NCI-H526 treated with DMSO at 0.1 percent for 48 hours (cell line): ENCODE data around the gene PIRT.

Source experiments
- DNase-seq: peaks from one replicate; lab custom pipeline; 2025; lab: John Stamatoyannopoulos, UW

The PIRT gene

GRCh38 chr17:10789694-10790271 is 48.1 kb downstream of the PIRT start:
- DNase-seq: no peak

GRCh38 chr17:10787306-10788045 is 50.4 kb downstream of the PIRT start:
- no peak for DNase-seq

- no peak for DNase-seq
These were observed 52.6 kb downstream of the PIRT start for GRCh38 chr17:10785295-10785694.

- no peak for DNase-seq
These were observed 58.3 kb downstream of the PIRT start for GRCh38 chr17:10779609-10780008.

GRCh38 chr17:10777890-10778289 is 60.0 kb downstream of the PIRT start:
- no peak for DNase-seq

GRCh38 chr17:10777131-10777807 is 60.6 kb downstream of the PIRT start:
- no peak for DNase-seq

GRCh38 chr17:10776381-10776780 is 61.5 kb downstream of the PIRT start:
- no peak for DNase-seq

- DNase-seq: no peak
These were observed 62.0 kb downstream of the PIRT start for GRCh38 chr17:10775740-10776356.

- DNase-seq: no peak
These were observed 62.8 kb downstream of the PIRT start for GRCh38 chr17:10775058-10775457.

- DNase-seq: no peak
These were observed 64.5 kb downstream of the PIRT start for GRCh38 chr17:10773391-10773790.
